Endothelial cell of umbilical vein (primary cell): ENCODE results near the gene PHACTR1. TPM values are rescaled to one million over a fixed set of nuclear protein-coding genes. Genes with fewer than 3 reads are reported as not detected.

Experiments
- BruUV-seq: library from RNA; stranded (reverse); fragments of 400-500 nt; replicated peaks from 2 replicates; lab custom pipeline; 2021; lab: Mats Ljungman, UMichigan
- CTCF ChIA-PET: fragments of 300-600, 350-600 bp; sonication (Branson Sonifier 250); formaldehyde crosslinking; loops from one replicate; lab custom pipeline; 2021; ENCODE audit warnings: antibody characterized with exemption, inconsistent platforms; lab: Charles Lee
- POLR2A ChIA-PET: fragments of 300-600, 350-600 bp; sonication (Branson Sonifier 250); formaldehyde crosslinking; loops from one replicate; lab custom pipeline; 2021; ENCODE audit warnings: antibody characterized with exemption, inconsistent platforms; lab: Charles Lee
- DNase-seq: peaks from one replicate; pipeline ENCODE4 v3.0.0-alpha.2; 2011; ENCODE audit warnings: low read depth, low spot score
- FAIRE-seq: peaks from 2 replicates; lab custom pipeline; 2011; peaks lifted over from hg19 to GRCh38; lab: Jason Lieb, UNC
- H2AFZ ChIP-seq: 2 replicates; pipeline ENCODE4 v1.6.0; 2012; ENCODE audit warnings: low read depth, low read length, control low read depth, inconsistent platforms
- H3K27ac ChIP-seq: 2 replicates; pipeline ENCODE4 v1.5.1; 2011; ENCODE audit warnings: low read depth, mild to moderate bottlenecking, control low read depth, low read length, moderate library complexity; ENCODE audit not compliant: insufficient read depth
- H3K27me3 ChIP-seq, 2 experiments: 2 replicates each; pipeline versions ENCODE4 v1.6.0 to v1.6.1; 2011; ENCODE audit warnings: low read length in 2 of 2, mixed read lengths in 1 of 2; ENCODE audit not compliant: control insufficient read depth in 2 of 2, insufficient read depth in 2 of 2
- H3K36me3 ChIP-seq, 2 experiments: 2 replicates in 1 of 2; 3 replicates in 1 of 2; pipeline ENCODE4 v1.5.1; 2011; ENCODE audit warnings: low read length in 2 of 2, mild to moderate bottlenecking in 1 of 2, moderate library complexity in 1 of 2; ENCODE audit not compliant: control insufficient read depth in 2 of 2, insufficient read depth in 2 of 2; ENCODE audit errors: extremely low read depth in 1 of 2
- H3K4me1 ChIP-seq: 3 replicates; pipeline ENCODE4 v1.5.1; 2011; ENCODE audit warnings: mild to moderate bottlenecking, low read length; ENCODE audit not compliant: control insufficient read depth, insufficient read depth; ENCODE audit errors: extremely low read depth
- H3K4me2 ChIP-seq: 2 replicates; pipeline ENCODE4 v1.6.1; 2011; ENCODE audit warnings: low read length, control low read depth, mixed read lengths; ENCODE audit not compliant: insufficient read depth
- H3K4me3 ChIP-seq, 3 experiments: fragments of 200-600 bp in 1 of 3; sonication (generic), shearing (Covaris generic) in 1 of 3; replicated peaks in 1 of 3; 2 replicates each; pipeline ENCODE4 v1.5.1; 2011 to 2016; ENCODE audit warnings: control low read depth in 3 of 3, low read length in 3 of 3, mild to moderate bottlenecking in 2 of 3, inconsistent platforms in 1 of 3, low read depth in 1 of 3, moderate library complexity in 1 of 3; ENCODE audit not compliant: insufficient read depth in 1 of 3
- H3K79me2 ChIP-seq: 2 replicates; pipeline ENCODE4 v1.6.0; 2012; ENCODE audit warnings: low read length, inconsistent platforms; ENCODE audit not compliant: control insufficient read depth, insufficient read depth
- H3K9ac ChIP-seq: replicated peaks from 2 replicates; pipeline ENCODE3; 2011; ENCODE audit warnings: low read length, control low read depth; ENCODE audit not compliant: insufficient read depth; ENCODE audit errors: extremely low read depth
- H3K9me1 ChIP-seq: replicated peaks from 3 replicates; pipeline ENCODE4 v1.6.0; 2011; ENCODE audit warnings: mild to moderate bottlenecking, low read length; ENCODE audit not compliant: control insufficient read depth, insufficient read depth; ENCODE audit errors: extremely low read depth
- H3K9me3 ChIP-seq: replicated peaks from 2 replicates; pipeline ENCODE4 v1.5.1; 2012; ENCODE audit warnings: low read length, inconsistent platforms; ENCODE audit not compliant: control insufficient read depth, insufficient read depth
- H4K20me1 ChIP-seq: replicated peaks from 2 replicates; pipeline ENCODE3; 2011; ENCODE audit warnings: mild to moderate bottlenecking, low read length; ENCODE audit not compliant: control insufficient read depth, insufficient read depth; ENCODE audit errors: extremely low read depth
- EZH2 ChIP-seq: IDR thresholded peaks from 2 replicates; pipeline ENCODE4 v1.6.1; 2012; ENCODE audit warnings: borderline replicate concordance, low read depth, mild to moderate bottlenecking, moderate library complexity, low read length, inconsistent platforms; ENCODE audit not compliant: severe bottlenecking
- FOS ChIP-seq: IDR thresholded peaks from 2 replicates; pipeline ENCODE4 v1.6.1; 2011; ENCODE audit warnings: mild to moderate bottlenecking, low read length, moderate library complexity, borderline replicate concordance; ENCODE audit not compliant: insufficient read depth
- GATA2 ChIP-seq: IDR thresholded peaks from 2 replicates; pipeline ENCODE4 v1.7.0; 2011; ENCODE audit warnings: low read depth, mild to moderate bottlenecking, moderate library complexity, mixed read lengths, low read length; ENCODE audit not compliant: insufficient read length, insufficient read depth
- JUN ChIP-seq: IDR thresholded peaks from 2 replicates; pipeline ENCODE4 v1.6.1; 2011; ENCODE audit warnings: borderline replicate concordance, low read depth; ENCODE audit not compliant: insufficient read length, insufficient read depth
- MAX ChIP-seq: IDR thresholded peaks from 2 replicates; pipeline ENCODE4 v1.6.1; 2011; ENCODE audit not compliant: insufficient read depth, insufficient read length
- MYC ChIP-seq: IDR thresholded peaks from one replicate; pipeline ENCODE4 v1.6.1; 2011; ENCODE audit warnings: mild to moderate bottlenecking, low read depth, low read length
- POLR2A ChIP-seq: IDR thresholded peaks from 2 replicates; pipeline ENCODE4 v1.6.1; 2012; ENCODE audit warnings: low read depth, mild to moderate bottlenecking, control low read depth, low read length
- POLR2AphosphoS5 ChIP-seq: IDR thresholded peaks from 2 replicates; pipeline ENCODE4 v1.6.1; 2012; ENCODE audit warnings: low read depth, mild to moderate bottlenecking, control low read depth, low read length, moderate library complexity; ENCODE audit not compliant: insufficient read depth
- dilution Hi-C: fragments of 300-500 bp; cut with MboI; formaldehyde crosslinking; loops from one replicate; pipeline ENCODE4 v1.15.0; 2019; ENCODE audit warnings: low sequenced_read_pairs; ENCODE audit not compliant: extremely low pct_ligation_motif_present
- intact Hi-C: fragments of 100-400 bp; cut with micrococcal nuclease; formaldehyde crosslinking; loops from one replicate; pipeline ENCODE4 v1.10.0; 2022
- polyA plus RNA-seq, 4 experiments: library from polyadenylated mRNA; depleted of rRNA in 3 of 4; stranded (reverse) in 3 of 4; unstranded in 1 of 4; fragments of >200 nt; gene quantifications; 2 replicates each; pipeline versions ENCODE4 v1.2.1 to v1.2.3, GENCODE V29; 2011 to 2012; ENCODE audit warnings: missing spikeins in 1 of 4
- total RNA-seq: library from RNA; stranded (reverse); gene quantifications from 2 replicates; pipeline ENCODE4 v1.2.3, GENCODE V29; 2021
- TF ChIP-seq, protein P1 (sequence below), 2 donors: IDR thresholded peaks; 1 replicate in 1 of 2; 2 replicates in 1 of 2; pipeline ENCODE4 v1.5.1; 2011; ENCODE audit warnings: low read length in 2 of 2, mild to moderate bottlenecking in 2 of 2, moderate library complexity in 2 of 2, control low read depth in 1 of 2, inconsistent platforms in 1 of 2, low read depth in 1 of 2; ENCODE audit not compliant: insufficient read depth in 1 of 2; ENCODE audit errors: extremely low read depth in 1 of 2

Gene PHACTR1
- total and polyA plus RNA-seq, 2 donors (not counting 3 experiments of a cell fraction or from before 2014, with no cell fraction given), result 2.4 to 23.2 TPM

DNA sequence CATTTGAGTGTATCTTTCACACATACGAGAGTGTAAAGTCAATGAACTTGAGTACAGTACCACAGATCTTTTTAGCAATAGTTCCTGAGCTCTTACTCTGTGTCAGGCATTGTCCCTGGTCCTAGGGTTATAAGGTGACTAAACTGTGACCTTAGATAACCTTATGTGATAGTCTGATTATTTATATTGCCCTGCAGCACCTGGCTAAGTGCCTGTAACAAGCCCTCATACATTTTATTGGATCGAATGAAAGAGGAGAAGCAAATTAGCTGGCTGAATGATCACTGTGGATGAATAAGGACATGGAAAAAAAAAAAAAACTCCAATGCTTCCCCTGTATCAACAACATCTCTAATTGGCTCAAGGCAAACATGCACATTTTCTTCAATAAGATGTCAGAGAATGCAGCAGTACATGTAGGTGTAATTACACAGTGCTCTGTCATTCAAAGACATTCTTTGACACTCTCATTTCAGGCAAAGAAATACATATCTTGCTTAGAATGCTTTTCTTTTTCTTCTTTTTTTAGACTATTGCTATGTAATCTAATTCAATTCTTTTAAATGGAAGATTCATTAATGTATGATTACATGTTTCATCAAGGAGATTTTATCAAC, 153.4 kb downstream of the PHACTR1 start:
- DNase-seq, result no peak
- TF ChIP-seq EZH2 (no peak), POLR2AphosphoS5 (no peak), MYC (no peak), MAX (no peak), POLR2A (no peak), FOS (no peak), GATA2 (no peak), JUN (no peak)
- TF ChIP-seq, protein P1, sequence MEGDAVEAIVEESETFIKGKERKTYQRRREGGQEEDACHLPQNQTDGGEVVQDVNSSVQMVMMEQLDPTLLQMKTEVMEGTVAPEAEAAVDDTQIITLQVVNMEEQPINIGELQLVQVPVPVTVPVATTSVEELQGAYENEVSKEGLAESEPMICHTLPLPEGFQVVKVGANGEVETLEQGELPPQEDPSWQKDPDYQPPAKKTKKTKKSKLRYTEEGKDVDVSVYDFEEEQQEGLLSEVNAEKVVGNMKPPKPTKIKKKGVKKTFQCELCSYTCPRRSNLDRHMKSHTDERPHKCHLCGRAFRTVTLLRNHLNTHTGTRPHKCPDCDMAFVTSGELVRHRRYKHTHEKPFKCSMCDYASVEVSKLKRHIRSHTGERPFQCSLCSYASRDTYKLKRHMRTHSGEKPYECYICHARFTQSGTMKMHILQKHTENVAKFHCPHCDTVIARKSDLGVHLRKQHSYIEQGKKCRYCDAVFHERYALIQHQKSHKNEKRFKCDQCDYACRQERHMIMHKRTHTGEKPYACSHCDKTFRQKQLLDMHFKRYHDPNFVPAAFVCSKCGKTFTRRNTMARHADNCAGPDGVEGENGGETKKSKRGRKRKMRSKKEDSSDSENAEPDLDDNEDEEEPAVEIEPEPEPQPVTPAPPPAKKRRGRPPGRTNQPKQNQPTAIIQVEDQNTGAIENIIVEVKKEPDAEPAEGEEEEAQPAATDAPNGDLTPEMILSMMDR (IDR thresholded peaks at IDR 0.05; ENCODE audit: extremely low read depth in 1 of 2, insufficient read depth in 1 of 2, low read depth in 1 of 2, low read length in 2 of 2), result no peak
- no peaks in the 10 kb centered on the region for H3K36me3 ChIP-seq
- no peak overlapping the region for H2AFZ ChIP-seq
- CTCF ChIA-PET, result interaction anchor here (1.4 kb wide), 1 partner anchor 10 kb away, joined by 4 read pairs; no protein-coding TSS in a partner anchor
- intact Hi-C loops (no loop called here), dilution Hi-C loops (no loop called here)
- no peaks in the 10 kb centered on the region for H4K20me1 ChIP-seq
- H3K9ac ChIP-seq, result no peak overlapping the region
- no peaks in the 10 kb centered on the region for H3K79me2 ChIP-seq
- FAIRE-seq, result no peak
- BruUV-seq, result no TSS peak
- POLR2A ChIA-PET, result no interaction called here
- H3K4me3 ChIP-seq, result no peak overlapping the region
- H3K9me3 ChIP-seq, result no peaks in the 10 kb centered on the region
- no peak overlapping the region for H3K27ac ChIP-seq
- no peaks in the 10 kb centered on the region for H3K4me1 ChIP-seq
- H3K4me2 ChIP-seq, result no peak overlapping the region
- no peaks in the 10 kb centered on the region for H3K9me1 ChIP-seq
- peaks cover 6 to 16% of the 10 kb centered on the region in 2 experiments for H3K27me3 ChIP-seq
